GM12801 (cell line): Measurements from ENCODE around the gene OTOG.

Experiments
- TF ChIP-seq, protein P1 (sequence below): IDR thresholded peaks from one replicate; pipeline ENCODE4 v1.5.1; 2011; ENCODE audit warnings: control low read depth; ENCODE audit not compliant: insufficient read length; ENCODE audit errors: extremely low read depth

OTOG gene

DNA sequence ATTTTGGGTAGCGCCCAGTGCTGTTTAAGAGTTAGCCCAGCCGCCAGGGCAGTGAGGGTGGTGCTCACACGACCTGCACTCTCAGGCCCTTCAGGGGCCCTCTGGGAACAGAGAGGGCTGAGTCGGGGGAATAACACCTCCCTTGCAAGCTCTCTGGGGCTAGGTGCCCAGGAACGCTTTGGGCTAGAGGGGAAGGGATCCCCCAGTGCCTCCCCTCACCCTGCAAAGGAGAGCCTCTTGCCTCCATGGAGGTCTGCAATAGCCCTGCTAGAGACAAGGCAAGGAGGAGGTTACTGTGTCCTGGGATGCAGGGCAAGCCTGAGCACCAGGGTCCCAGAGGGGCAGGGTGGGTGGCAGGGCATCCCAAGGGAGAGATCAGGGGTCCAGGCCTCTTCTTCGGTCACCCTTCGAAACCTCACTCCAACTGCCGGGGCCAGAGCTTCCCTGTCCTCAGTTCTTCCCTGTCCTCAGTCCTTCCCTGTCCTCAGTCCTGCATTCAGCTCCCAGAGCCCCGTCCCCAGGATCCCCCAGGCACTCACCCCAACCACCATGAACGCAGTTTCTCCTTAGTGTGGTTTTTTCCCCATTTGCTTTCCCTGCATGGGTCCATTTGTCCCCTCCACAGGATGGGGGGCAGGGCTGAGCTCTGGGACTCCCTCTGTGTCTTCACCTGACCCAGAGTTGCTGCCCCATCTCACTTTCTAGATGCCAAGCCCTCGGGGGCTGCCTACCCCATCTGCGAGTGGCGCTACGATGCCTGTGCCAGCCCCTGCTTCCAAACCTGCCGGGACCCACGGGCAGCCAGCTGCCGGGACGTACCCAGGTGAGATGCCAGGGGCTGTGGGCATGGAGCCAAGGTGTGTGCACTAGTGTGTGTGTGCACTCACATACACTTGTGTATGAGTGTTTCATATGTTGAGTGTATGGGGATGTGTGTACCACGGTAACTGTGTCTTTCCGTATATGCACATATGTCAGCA is 60.8 kb downstream of the OTOG start:
- TF ChIP-seq, protein P1, sequence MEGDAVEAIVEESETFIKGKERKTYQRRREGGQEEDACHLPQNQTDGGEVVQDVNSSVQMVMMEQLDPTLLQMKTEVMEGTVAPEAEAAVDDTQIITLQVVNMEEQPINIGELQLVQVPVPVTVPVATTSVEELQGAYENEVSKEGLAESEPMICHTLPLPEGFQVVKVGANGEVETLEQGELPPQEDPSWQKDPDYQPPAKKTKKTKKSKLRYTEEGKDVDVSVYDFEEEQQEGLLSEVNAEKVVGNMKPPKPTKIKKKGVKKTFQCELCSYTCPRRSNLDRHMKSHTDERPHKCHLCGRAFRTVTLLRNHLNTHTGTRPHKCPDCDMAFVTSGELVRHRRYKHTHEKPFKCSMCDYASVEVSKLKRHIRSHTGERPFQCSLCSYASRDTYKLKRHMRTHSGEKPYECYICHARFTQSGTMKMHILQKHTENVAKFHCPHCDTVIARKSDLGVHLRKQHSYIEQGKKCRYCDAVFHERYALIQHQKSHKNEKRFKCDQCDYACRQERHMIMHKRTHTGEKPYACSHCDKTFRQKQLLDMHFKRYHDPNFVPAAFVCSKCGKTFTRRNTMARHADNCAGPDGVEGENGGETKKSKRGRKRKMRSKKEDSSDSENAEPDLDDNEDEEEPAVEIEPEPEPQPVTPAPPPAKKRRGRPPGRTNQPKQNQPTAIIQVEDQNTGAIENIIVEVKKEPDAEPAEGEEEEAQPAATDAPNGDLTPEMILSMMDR = no peak

DNA sequence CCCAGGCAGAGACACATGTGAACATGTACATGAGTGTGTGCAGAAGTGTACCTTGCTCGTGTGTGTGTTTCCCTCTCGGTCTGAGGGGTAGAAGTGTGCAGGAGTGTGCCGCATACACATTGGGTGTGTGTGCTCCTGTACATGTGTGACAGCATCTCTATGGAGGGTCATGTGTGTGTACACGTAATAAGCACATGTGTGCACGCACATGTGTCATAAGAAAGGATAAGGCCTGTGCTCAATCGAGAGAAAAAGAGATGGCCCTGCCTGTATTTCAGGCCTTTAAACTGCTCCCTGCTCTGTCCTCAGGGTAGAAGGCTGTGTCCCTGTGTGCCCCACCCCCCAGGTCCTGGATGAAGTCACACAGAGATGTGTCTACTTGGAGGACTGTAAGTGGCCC is 61.8 kb downstream of the OTOG start:
- TF ChIP-seq, protein P1 = no peak

DNA sequence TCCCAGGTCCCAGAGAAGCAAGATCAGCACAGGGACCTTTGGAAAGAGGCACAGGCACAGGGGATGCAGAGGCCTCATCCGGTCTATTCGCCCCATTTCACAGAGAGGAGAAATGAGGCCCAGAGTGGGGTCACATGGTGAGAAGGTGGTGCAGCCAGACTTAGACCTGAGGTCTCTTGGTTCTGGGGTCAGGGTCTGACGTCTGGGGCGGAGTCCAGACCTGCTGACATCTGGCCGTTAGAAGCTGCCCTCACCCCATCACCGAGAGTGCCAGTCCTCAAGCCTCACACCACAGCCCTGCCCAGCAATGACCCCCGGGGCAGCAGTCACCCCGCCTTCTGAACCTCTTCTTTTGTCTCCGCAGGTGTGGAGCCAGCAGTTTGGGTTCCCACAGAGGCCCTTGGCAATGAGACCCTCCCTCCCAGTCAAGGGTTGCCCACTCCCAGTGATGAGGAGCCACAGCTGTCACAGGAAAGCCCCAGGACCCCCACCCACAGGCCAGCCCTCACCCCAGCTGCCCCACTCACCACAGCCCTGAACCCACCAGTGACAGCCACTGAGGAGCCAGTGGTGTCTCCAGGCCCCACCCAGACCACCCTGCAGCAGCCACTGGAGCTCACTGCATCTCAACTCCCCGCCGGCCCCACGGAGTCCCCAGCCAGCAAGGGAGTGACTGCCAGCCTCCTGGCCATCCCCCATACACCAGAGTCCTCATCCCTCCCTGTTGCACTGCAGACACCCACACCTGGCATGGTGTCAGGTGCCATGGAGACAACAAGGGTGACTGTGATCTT is 62.4 kb downstream of the OTOG start:
- TF ChIP-seq, protein P1 = no peak

DNA sequence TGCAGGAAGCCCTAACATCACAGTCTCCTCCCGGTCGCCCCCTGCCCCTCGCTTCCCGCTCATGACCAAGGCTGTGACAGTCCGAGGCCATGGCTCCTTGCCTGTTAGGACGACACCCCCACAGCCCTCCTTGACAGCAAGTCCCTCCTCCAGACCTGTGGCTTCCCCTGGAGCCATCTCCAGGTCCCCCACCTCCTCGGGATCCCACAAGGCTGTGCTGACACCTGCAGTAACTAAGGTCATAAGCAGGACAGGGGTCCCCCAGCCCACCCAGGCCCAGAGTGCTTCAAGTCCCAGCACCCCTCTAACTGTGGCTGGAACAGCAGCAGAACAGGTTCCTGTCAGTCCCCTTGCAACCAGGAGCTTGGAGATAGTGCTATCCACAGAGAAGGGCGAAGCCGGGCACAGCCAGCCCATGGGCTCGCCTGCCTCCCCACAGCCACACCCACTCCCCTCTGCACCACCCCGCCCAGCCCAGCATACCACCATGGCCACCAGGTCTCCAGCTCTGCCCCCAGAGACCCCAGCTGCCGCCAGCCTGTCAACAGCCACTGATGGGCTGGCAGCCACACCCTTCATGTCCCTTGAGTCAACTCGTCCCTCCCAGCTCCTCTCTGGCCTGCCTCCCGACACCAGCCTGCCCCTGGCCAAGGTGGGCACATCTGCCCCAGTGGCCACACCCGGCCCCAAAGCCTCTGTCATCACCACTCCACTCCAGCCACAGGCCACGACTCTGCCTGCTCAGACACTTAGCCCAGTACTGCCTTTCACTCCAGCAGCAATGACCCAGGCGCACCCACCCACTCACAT is 63.2 kb downstream of the OTOG start:
- TF ChIP-seq, protein P1 = no peak

DNA sequence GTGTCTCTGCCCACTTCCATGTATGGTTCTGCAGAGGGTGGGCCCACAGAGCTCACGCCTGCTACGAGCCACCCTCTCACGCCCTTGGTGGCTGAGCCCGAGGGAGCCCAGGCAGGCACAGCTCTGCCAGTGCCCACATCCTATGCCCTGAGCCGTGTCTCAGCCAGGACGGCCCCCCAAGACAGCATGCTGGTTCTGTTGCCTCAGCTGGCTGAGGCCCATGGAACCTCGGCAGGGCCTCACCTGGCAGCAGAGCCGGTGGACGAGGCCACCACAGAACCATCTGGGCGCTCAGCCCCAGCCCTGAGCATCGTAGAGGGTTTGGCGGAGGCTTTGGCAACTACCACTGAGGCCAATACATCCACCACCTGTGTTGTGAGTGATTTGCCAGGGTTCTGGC is 64.0 kb downstream of the OTOG start:
- TF ChIP-seq, protein P1 = no peak

DNA sequence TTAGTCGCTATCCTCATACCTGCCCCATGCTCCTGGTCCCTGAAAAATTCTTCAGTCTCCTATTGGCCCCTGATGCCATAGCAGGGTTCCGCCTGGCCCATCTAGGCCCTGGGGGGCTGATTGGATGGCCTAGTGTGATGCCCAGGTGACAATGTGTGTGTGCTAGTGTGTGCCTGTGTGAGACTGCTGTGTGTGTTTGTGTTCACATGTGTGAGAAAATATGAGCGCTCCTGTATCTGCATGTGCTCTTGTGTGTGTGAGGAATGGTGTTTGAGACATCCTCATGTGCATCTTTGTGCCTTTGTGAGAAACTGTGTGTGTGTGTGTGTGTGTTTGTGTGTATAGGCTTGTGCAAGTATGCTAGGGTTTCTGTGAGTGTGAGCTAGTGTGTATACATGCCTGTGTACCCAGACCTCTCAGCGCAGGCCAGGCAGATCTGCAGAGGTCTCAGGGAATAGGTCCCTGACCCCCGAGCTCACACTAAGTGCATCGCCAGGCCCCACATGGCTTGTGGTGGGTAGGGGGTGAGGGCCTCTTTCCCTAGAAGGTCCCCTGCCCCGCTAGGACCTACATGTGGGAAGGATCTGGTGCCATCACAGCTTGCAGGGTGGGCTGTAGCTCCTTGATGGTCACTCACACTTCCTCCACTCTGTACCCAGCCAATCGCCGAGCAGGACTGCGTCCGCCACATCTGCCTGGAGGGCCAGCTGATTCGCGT is 64.6 kb downstream of the OTOG start:
- TF ChIP-seq, protein P1 = no peak
